GM12878 (cell line): ENCODE data around the gene SLC15A3. TPM values are rescaled to one million over a fixed set of nuclear protein-coding genes. Genes with fewer than 3 reads are reported as not detected.
A peak's percentile ranks its signal among the peaks of the same experiment; 100 is the strongest.

ENCODE experiments used
- ATAC-seq: fragments of 200-7000 bp; cut with Tn5 transposase; 3 replicates; pipeline ENCODE4 v1.9.1; 2020; ENCODE audit warnings: mild to moderate bottlenecking, moderate library complexity
- BruUV-seq: library from RNA; stranded (reverse); fragments of 400-500 nt; replicated peaks from 2 replicates; lab custom pipeline; 2021; lab: Mats Ljungman, UMichigan
- CTCF ChIA-PET: fragments of 300-600 bp; sonication (Branson Sonifier 250); formaldehyde crosslinking; extraction: SDS; loops from one replicate; lab custom pipeline; 2021; ENCODE audit warnings: inconsistent platforms; lab: Yijun Ruan, JAX
- POLR2A ChIA-PET: fragments of 350-600 bp; formaldehyde crosslinking; extraction: SDS; loops from one replicate; lab custom pipeline; 2021; ENCODE audit warnings: inconsistent platforms; lab: Charles Lee
- RAD21 ChIA-PET: fragments of 300-600 bp; sonication (Branson Sonifier 250); formaldehyde crosslinking; loops from one replicate; lab custom pipeline; 2023; ENCODE audit warnings: antibody characterized with exemption; ENCODE audit not compliant: unreplicated experiment; lab: Charles Lee
- SMC1A ChIA-PET: fragments of 300-600 bp; sonication (Branson Sonifier 250); formaldehyde crosslinking; loops from one replicate; lab custom pipeline; 2023; ENCODE audit not compliant: unreplicated experiment, uncharacterized antibody; lab: Charles Lee
- DNase-seq: peaks from one replicate; pipeline ENCODE4 v3.0.0-alpha.2; 2011; ENCODE audit warnings: low read depth, low spot score
- FAIRE-seq: peaks from 3 replicates; lab custom pipeline; 2011; peaks lifted over from hg19 to GRCh38; lab: Jason Lieb, UNC
- H2AFZ ChIP-seq: 2 replicates; pipeline ENCODE4 v1.6.0; 2011; ENCODE audit warnings: low read depth, low read length, control low read depth; ENCODE audit not compliant: control insufficient read depth
- H3K27ac ChIP-seq: 2 replicates; pipeline ENCODE4 v1.5.1; 2011; ENCODE audit warnings: control low read depth; ENCODE audit not compliant: control insufficient read depth, insufficient read depth
- H3K27me3 ChIP-seq, 2 experiments: replicated peaks in 1 of 2; 2 replicates each; pipeline versions ENCODE4 v1.6.0 to v1.6.1; 2011; ENCODE audit warnings: low read length in 1 of 2; ENCODE audit not compliant: control insufficient read depth in 2 of 2, insufficient read depth in 2 of 2
- H3K36me3 ChIP-seq, 2 experiments: 2 replicates each; pipeline ENCODE4 v1.5.1; 2011; ENCODE audit warnings: low read length in 1 of 2; ENCODE audit not compliant: control insufficient read depth in 2 of 2, insufficient read depth in 2 of 2
- H3K4me1 ChIP-seq: 2 replicates; pipeline ENCODE4 v1.6.1; 2011; ENCODE audit warnings: mild to moderate bottlenecking, low read length, moderate library complexity, mixed read lengths; ENCODE audit not compliant: control insufficient read depth, insufficient read depth
- H3K4me2 ChIP-seq: 2 replicates; pipeline ENCODE4 v1.6.0; 2011; ENCODE audit warnings: control low read depth; ENCODE audit not compliant: control insufficient read depth, insufficient read depth
- H3K4me3 ChIP-seq: fragments of 200-600 bp; sonication (generic); 2 replicates; pipeline ENCODE4 v1.5.1; 2016
- H3K79me2 ChIP-seq: 2 replicates; pipeline ENCODE4 v1.6.0; 2011; ENCODE audit warnings: low read length; ENCODE audit not compliant: control insufficient read depth, insufficient read depth
- H3K9ac ChIP-seq: 2 replicates; pipeline ENCODE4 v1.8.0; 2011; ENCODE audit warnings: low read length, control low read depth, mixed read lengths; ENCODE audit not compliant: control insufficient read depth, insufficient read depth
- H3K9me3 ChIP-seq: replicated peaks from 3 replicates; pipeline ENCODE4 v1.5.1; 2011; ENCODE audit warnings: mild to moderate bottlenecking, low read length; ENCODE audit not compliant: control insufficient read depth, insufficient read depth
- H4K20me1 ChIP-seq: 2 replicates; pipeline ENCODE4 v1.6.0; 2011; ENCODE audit not compliant: control insufficient read depth, insufficient read depth
- CEBPZ ChIP-seq: fragments of 150-350 bp; IDR thresholded peaks from 2 replicates; pipeline ENCODE4 v1.6.1; 2016; ENCODE audit warnings: low read depth, low read length
- EED ChIP-seq: sonication (generic); IDR thresholded peaks from 2 replicates; pipeline ENCODE4 v1.6.1; 2016; ENCODE audit warnings: antibody characterized with exemption, low read depth
- FOXK2 ChIP-seq: fragments of 450-650 bp; IDR thresholded peaks from 2 replicates; pipeline ENCODE4 v1.6.1; 2017; ENCODE audit warnings: mild to moderate bottlenecking, moderate library complexity
- PAX5 ChIP-seq: IDR thresholded peaks from 2 replicates; pipeline ENCODE4 v1.6.1; 2011; ENCODE audit warnings: low read depth, low read length, borderline replicate concordance
- RAD51 ChIP-seq: fragments of 450-650 bp; IDR thresholded peaks from 2 replicates; pipeline ENCODE4 v1.6.1; 2016; ENCODE audit warnings: moderate library complexity, mild to moderate bottlenecking, inconsistent platforms
- RB1 ChIP-seq: fragments of 450-650 bp; formaldehyde crosslinking; IDR thresholded peaks from 2 replicates; pipeline ENCODE4 v1.6.1; 2017; ENCODE audit warnings: mild to moderate bottlenecking, borderline replicate concordance
- TCF12 ChIP-seq: IDR thresholded peaks from 2 replicates; pipeline ENCODE4 v1.6.1; 2011; ENCODE audit warnings: low read depth, mild to moderate bottlenecking, low read length
- TCF3 ChIP-seq: IDR thresholded peaks from 2 replicates; pipeline ENCODE4 v1.6.1; 2012; ENCODE audit warnings: low read depth, mild to moderate bottlenecking, low read length, borderline replicate concordance; ENCODE audit not compliant: insufficient read depth
- WGBS: methylation state at CpG from one replicate; pipeline ENCODE4 v1.1.6; 2016; ENCODE audit warnings: low lambda C conversion rate; ENCODE audit not compliant: insufficient replicate concordance, insufficient coverage; ENCODE audit errors: missing lambda C conversion rate; 5-methylcytosine and 5-hydroxymethylcytosine counted together
- in situ Hi-C: fragments of 300-500 bp; cut with MboI; formaldehyde crosslinking; loops from 9 replicates; pipeline ENCODE4 v1.14.3; 2018; ENCODE audit warnings: mixed read lengths
- intact Hi-C: fragments of 100-400 bp; cut with micrococcal nuclease; formaldehyde crosslinking; loops from one replicate; pipeline ENCODE4 v1.14.2; 2022; ENCODE audit not compliant: unreplicated experiment
- polyA plus RNA-seq, 11 experiments: library from polyadenylated mRNA; depleted of rRNA in 4 of 11; unstranded in 6 of 11; stranded (reverse) in 5 of 11; fragments of >200 nt; fragmentation: Nextera tagmentation in 4 of 11; fragmentation: Illumina TruSeq in 1 of 11; extraction: Ambion mirVana in 4 of 11; extraction: Trizol in 1 of 11; gene quantifications; 1 replicate in 1 of 11; 2 replicates in 10 of 11; pipeline versions ENCODE4 v1.2.1 to v1.2.3, GENCODE V29; 2011 to 2016; ENCODE audit warnings: inconsistent platforms in 2 of 11, missing spikeins in 2 of 11, low read depth in 1 of 11
- total RNA-seq, 4 experiments: library from RNA; depleted of rRNA in 3 of 4; stranded (reverse); fragments of >200 nt in 3 of 4; fragmentation: Illumina TruSeq in 1 of 4; extraction: Trizol in 1 of 4; gene quantifications; 2 replicates each; pipeline versions ENCODE4 v1.2.1 to v1.2.3, GENCODE V29; 2013 to 2021
- TF ChIP-seq, protein P1 (sequence below): fragments of 450-650 bp; IDR thresholded peaks from 2 replicates; pipeline ENCODE4 v1.6.1; 2016; ENCODE audit warnings: mild to moderate bottlenecking
- TF ChIP-seq, protein P2 (sequence below): IDR thresholded peaks from 2 replicates; pipeline ENCODE4 v1.6.1; 2011; ENCODE audit warnings: mild to moderate bottlenecking, low read depth, low read length, moderate library complexity; ENCODE audit not compliant: insufficient replicate concordance

The SLC15A3 gene
- total and polyA plus RNA-seq, 10 of the 15 experiments (the other 5 are each of a cell fraction or from before 2014, with no cell fraction given): 17.7 to 102 (median 55.8) TPM

- H3K27me3 ChIP-seq: no peaks in the 10 kb centered on the region
- CTCF ChIA-PET: interaction anchor here (0.5 to 0.6 kb wide), 2 partner anchors 23 to 204 kb away, joined by 3 read pairs; no protein-coding TSS in a partner anchor
- POLR2A ChIA-PET: interaction anchor here (0.6 kb wide), 1 partner anchor 16 kb away, joined by 4 read pairs; no protein-coding TSS in a partner anchor
- H3K4me3 ChIP-seq: peak overlapping the region; percentile 59
- no peaks in the 10 kb centered on the region for H4K20me1 ChIP-seq
- BruUV-seq: no TSS peak
- H3K9ac ChIP-seq: peak overlapping the region; percentile 48; the same call in 1 of the 2 replicates
- RAD21 ChIA-PET: interaction anchor here (0.6 to 1.2 kb wide), 2 partner anchors 23 to 44 kb away, joined by 3 to 5 read pairs; no protein-coding TSS in a partner anchor
- H3K27ac ChIP-seq: no peak overlapping the region
- H3K79me2 ChIP-seq: no peaks in the 10 kb centered on the region
- intact Hi-C loops (no loop called here), in situ Hi-C loops (no loop called here)
- SMC1A ChIA-PET: no interaction called here
- H3K4me2 ChIP-seq: peak overlapping the region; percentile 98
- FAIRE-seq (no peak), DNase-seq (no peak), ATAC-seq (peak; percentile 24)
- peak overlapping the region; percentile 68 for H2AFZ ChIP-seq
- H3K9me3 ChIP-seq: no peaks in the 10 kb centered on the region
- TF ChIP-seq TCF3 (0 out of 2 replicates have a peak, but pooled peaks have one; percentile 59), TCF12 (peak; percentile 65; the same call in 1 of the 2 replicates), CEBPZ (no peak), EED (0 out of 2 replicates have a peak, but pooled peaks have one; percentile 21), PAX5 (no peak), RAD51 (no peak), RB1 (no peak), FOXK2 (no peak)
- TF ChIP-seq, protein P1, sequence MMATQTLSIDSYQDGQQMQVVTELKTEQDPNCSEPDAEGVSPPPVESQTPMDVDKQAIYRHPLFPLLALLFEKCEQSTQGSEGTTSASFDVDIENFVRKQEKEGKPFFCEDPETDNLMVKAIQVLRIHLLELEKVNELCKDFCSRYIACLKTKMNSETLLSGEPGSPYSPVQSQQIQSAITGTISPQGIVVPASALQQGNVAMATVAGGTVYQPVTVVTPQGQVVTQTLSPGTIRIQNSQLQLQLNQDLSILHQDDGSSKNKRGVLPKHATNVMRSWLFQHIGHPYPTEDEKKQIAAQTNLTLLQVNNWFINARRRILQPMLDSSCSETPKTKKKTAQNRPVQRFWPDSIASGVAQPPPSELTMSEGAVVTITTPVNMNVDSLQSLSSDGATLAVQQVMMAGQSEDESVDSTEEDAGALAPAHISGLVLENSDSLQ: peak; percentile 85
- TF ChIP-seq, protein P2, sequence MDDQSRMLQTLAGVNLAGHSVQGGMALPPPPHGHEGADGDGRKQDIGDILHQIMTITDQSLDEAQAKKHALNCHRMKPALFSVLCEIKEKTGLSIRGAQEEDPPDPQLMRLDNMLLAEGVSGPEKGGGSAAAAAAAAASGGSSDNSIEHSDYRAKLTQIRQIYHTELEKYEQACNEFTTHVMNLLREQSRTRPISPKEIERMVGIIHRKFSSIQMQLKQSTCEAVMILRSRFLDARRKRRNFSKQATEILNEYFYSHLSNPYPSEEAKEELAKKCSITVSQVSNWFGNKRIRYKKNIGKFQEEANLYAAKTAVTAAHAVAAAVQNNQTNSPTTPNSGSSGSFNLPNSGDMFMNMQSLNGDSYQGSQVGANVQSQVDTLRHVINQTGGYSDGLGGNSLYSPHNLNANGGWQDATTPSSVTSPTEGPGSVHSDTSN: peak; percentile 76
- H3K4me1 ChIP-seq: peaks cover 22% of the 10 kb centered on the region
- 9% methylated on average over 30 of the region's 35 CpGs for WGBS
- peaks cover 9 to 21% of the 10 kb centered on the region in 2 experiments; a peak in 3 of 4 replicates for H3K36me3 ChIP-seq
These were observed 26.8 kb downstream of the SLC15A3 start for GRCh38 chr11:60924906-60925853.
